Activated gamma-delta T cell (primary cell): Measurements from ENCODE around the gene ARHGEF28.

Source experiments
- DNase-seq: peaks from one replicate; lab custom pipeline; 2025; lab: John Stamatoyannopoulos, UW
- total RNA-seq, 2 donors: gene quantifications; one replicate each; lab custom pipeline; 2026; lab: John Stamatoyannopoulos, UW

ARHGEF28 gene, protein sequence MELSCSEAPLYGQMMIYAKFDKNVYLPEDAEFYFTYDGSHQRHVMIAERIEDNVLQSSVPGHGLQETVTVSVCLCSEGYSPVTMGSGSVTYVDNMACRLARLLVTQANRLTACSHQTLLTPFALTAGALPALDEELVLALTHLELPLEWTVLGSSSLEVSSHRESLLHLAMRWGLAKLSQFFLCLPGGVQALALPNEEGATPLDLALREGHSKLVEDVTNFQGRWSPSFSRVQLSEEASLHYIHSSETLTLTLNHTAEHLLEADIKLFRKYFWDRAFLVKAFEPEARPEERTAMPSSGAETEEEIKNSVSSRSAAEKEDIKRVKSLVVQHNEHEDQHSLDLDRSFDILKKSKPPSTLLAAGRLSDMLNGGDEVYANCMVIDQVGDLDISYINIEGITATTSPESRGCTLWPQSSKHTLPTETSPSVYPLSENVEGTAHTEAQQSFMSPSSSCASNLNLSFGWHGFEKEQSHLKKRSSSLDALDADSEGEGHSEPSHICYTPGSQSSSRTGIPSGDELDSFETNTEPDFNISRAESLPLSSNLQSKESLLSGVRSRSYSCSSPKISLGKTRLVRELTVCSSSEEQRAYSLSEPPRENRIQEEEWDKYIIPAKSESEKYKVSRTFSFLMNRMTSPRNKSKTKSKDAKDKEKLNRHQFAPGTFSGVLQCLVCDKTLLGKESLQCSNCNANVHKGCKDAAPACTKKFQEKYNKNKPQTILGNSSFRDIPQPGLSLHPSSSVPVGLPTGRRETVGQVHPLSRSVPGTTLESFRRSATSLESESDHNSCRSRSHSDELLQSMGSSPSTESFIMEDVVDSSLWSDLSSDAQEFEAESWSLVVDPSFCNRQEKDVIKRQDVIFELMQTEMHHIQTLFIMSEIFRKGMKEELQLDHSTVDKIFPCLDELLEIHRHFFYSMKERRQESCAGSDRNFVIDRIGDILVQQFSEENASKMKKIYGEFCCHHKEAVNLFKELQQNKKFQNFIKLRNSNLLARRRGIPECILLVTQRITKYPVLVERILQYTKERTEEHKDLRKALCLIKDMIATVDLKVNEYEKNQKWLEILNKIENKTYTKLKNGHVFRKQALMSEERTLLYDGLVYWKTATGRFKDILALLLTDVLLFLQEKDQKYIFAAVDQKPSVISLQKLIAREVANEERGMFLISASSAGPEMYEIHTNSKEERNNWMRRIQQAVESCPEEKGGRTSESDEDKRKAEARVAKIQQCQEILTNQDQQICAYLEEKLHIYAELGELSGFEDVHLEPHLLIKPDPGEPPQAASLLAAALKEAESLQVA (N-terminal part only)
- 0.31 to 7.9 reads per million in 2 donors for total RNA-seq

DNA sequence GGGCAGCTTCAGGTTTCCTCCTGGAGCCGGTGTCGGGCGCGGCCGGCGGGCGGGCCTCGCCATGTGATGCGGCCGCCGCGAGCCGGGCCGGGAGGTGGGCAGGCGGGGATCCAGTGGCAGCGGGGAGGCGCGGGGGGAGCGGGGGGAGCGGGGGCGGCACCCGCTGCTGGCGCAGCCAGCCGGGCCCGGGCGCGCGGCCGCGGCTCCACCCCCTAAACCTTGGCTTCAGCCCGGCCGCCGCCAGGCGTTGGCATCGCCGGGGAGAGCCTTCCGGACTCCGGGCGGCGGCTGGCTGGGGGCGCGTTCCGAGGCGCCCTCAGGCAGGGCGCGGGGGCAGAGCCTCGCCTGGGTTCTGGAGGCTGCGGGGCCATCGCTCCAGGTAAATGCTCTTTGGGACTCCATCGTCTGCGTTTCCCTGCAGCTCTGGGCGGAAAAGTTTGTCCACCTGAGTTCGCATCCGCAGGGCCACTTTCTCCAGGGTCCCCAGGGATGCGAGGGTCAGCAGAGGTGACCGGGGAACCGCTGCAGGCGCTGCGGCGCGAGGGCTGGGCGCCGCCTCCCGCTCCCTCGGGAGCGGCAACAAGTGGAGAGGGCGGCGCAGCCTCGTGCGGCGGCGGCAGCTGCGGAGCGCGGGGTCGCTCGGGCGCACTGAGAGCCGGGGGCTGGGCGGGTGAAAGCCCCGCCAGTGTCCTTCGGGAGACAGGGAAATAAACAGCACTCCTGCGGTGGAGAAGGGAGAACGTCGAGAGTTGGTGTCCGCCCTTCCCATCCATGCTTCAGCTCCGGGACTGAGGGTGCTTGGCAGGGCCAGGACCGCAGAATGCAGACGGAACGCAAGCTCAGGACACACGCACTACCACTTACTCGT, at the start of gene ARHGEF28:
TSS of gene ARHGEF28 (plus strand) at position 253 of the 868 bp plus-strand sequence. CDS start 58,656 bp downstream, outside the sequence.
- peak; percentile 14 for DNase-seq

DNA sequence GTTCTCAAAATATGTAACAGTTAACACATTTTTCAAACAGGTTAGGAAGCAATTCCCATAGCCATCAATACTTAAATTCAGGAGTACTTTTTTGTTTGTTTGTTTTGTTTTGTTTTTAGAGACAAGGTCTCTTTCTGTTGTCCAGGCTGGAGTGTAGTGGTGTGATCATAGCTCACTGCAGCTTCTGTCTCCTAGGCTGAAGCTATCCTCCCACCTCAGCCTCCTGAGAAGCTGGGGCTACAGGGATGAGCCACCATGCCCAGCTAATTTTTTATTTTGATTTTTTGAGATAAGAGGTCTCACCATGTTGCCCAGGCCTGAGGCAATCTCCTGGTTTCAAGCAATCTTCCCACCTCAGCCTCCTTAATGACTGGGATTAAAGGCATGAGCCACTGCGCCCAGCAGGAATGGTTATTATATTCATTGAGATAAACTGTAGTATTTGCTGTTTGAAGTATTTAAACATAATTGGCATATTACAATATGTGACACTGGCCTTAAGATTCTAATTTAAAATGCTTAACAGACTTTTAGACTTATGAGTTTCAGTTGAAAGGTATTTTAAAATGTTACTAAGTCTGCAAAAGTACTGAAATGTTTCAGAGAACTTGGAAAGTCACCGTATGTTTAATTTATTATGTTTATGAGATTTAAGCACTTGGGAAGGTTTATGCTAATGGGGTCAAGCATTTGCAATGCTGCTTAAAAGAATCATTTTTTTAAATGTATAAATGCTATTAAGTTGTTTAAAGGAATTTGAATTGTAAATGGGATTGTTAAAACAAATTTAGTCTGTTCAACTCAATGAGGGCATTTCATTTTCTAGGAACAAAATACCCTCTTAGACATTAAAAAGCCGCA, 43.5 kb upstream of the ARHGEF28 start:
- DNase-seq: no peak

DNA sequence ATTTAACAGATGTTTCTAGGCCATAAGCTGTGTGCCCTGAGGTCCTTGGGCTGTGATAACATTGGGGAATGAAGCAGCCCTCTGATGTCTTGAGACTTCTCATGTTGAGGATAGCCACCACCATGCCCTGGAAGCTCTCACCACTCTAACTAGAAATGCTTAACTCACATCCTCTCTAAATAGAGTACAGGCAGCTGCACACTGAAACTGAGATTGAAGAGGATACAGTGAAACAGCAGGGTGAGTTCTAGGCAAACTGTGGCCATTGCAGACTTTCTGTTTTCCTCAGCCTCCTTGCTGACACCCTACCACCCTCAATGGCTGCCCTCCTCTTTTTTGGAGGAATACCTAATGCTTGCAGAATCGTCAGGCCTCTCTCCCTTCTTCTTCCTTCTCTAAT, 38.1 kb upstream of the ARHGEF28 start:
- no peak for DNase-seq

DNA sequence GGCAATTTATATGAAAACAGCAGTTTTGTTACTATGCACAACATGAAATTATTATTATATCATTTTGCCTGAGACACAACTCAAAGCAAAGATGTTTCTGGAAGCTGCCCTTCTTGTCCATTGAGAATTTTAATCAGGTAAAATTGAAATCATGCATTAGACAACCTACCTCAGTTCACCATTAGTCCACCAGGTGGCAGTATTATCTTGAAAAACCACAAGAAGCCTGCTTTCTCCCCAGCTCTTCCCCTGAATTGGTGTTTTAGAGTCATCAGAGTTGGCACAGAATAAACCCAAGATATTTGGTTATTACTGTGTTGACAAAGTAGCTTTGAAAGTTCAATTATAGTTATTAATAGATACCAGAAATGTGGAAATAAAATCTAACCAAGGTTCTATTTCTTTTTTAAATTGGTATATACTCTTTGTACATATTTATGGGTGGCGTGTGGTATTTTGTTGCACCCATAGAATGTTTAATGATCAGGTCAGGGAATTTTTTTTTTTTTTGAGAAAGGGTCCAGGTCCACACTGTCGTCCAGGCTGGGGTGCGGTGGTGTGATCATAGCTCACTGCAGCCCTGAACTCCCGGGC, 34.8 kb upstream of the ARHGEF28 start:
- DNase-seq: no peak

DNA sequence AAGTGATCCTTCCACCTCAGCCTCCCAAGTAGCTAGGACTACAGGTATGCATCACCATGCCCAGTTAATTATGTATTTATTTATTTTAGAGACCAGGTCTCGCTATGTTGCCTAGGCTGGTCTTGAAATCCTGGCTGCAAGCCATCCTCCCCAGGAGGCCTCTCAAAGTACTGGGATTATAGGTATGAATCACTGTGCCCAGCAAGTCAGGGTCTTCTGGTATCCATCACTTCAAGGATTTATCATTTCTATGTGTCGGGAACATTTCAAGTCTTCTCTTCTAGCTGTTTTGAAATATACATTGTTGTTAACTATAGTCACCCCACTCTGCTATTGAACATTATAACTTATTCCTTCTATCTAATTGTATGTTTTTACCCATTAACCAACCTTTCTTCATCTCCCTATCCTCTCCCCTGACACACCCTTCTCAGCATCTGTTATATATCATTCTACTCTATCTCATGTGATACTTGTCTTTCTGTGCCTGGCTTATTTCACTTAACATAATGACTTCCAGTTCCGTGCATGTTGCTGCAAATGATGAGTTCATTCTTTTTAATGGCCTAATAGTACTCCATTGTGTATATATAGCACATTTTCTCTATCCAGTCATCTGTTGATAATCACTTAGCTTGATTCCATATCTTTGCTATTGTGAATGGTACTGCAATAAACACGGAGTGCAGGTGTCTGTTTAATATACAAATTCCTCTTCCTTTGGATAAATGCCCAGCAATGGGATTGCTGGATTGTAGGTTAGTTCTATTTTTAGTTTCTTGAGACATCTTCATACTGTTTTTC, 34.1 kb upstream of the ARHGEF28 start:
- no peak for DNase-seq

GRCh38 chr5:73592551-73592950, 33.4 kb upstream of the ARHGEF28 start:
- no peak for DNase-seq

GRCh38 chr5:73596705-73597328, 29.2 kb upstream of the ARHGEF28 start:
- no peak for DNase-seq

DNA sequence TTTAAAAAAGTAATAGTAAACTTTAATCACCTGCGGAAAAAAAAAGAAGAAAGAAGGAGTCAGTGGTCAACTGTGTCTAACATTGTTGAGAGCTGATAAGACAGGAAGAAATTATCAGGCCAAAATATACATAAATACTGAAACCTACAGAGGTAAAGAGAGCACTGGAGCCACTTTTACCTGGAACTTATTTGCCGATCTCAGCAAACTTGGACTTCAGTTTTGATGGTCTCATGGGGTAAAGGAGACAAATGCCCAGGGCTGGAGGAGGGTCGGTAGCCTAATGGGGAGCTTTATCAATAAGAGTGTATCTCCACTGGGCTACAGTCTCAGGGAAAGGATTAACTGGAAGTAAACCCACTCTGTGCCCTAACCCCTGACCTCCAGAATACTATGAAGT, 26.6 kb upstream of the ARHGEF28 start:
- DNase-seq: no peak

DNA sequence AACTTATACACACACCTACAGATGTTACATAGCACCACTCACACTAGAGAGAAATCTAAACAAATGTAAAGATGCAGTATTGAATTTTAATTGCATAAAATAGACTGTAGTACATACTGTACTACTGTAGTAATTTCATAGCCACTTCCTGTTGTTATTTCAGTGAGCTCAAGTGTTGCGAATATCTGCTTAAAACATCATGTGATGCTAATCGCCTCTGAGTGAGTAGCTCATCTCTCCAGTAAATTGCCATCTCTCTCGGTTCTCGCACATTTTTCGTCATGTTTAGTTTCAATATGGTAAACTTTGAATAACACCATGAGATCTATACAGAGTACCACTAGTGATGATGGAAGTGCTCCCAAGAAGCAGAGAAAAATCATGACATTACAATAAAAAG, 22.0 kb upstream of the ARHGEF28 start:
- no peak for DNase-seq

GRCh38 chr5:73605223-73606087, 20.5 kb upstream of the ARHGEF28 start:
- no peak for DNase-seq

DNA sequence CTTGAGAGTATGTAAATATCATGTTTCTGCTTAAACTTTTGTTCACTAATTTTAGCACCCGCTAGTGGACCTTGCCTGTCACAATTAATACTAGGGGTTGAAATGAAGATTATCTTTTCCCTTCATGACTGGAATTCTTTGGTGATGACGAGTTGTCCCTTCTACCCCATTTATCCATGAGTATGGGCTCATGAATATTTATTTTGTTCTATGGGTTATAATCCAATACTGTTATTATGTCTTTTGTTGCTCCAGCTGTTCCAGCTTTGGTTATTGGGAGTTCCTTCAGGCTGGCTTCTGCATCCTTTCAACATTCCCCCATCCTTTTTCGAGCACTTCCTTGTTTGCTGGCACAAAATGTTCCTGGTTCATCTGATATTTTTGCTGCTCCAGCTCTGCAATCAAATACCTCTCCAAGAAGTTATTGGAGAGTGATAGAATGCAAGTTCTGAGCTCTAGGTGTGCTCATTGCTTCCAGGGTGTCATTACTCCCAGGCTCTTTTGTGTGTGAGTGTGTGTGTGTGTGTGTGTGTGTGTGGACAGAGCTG, 19.7 kb upstream of the ARHGEF28 start:
- no peak for DNase-seq

DNA sequence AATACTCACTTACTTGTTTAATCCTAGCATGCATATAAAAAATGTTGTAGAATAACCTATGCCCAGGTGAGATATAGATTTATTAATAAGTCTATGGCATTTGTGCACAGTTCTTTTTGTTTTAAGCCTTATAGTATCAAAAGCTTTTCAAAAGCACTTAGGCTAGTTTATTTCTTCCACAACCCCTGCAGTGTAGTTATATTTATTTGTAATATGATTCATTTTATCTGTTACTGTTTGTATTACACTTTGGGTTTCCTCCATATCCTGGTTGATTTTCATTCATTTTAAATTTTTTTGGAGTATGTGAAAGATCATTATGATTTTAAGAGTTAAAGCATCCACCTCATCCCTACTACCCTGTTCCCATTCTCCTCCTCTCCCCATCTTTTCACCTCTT, 18.8 kb upstream of the ARHGEF28 start:
- DNase-seq: no peak

DNA sequence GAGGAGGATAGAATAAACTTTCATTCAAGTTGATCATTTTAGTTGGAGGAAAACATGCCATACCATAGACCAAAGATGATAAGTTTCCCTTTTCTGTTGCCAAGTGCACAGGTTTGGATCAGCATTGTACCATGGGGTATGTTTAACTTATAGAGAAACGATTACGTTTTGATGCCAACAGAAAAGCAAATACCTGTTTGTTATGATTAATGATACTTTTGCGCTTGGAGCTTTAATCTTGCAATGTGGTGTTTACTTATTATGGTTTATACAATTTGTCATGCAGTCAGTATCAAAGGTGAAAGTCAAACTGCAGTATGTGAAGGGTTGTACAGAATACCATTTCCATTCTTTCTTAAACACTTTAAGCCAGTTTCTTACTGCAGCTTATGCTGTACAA, 13.2 kb upstream of the ARHGEF28 start:
- DNase-seq: no peak

GRCh38 chr5:73615085-73615484, 10.9 kb upstream of the ARHGEF28 start:
- DNase-seq: no peak

- DNase-seq: no peak
Measured at GRCh38 chr5:73615947-73616346, 10.0 kb upstream of the ARHGEF28 start.

DNA sequence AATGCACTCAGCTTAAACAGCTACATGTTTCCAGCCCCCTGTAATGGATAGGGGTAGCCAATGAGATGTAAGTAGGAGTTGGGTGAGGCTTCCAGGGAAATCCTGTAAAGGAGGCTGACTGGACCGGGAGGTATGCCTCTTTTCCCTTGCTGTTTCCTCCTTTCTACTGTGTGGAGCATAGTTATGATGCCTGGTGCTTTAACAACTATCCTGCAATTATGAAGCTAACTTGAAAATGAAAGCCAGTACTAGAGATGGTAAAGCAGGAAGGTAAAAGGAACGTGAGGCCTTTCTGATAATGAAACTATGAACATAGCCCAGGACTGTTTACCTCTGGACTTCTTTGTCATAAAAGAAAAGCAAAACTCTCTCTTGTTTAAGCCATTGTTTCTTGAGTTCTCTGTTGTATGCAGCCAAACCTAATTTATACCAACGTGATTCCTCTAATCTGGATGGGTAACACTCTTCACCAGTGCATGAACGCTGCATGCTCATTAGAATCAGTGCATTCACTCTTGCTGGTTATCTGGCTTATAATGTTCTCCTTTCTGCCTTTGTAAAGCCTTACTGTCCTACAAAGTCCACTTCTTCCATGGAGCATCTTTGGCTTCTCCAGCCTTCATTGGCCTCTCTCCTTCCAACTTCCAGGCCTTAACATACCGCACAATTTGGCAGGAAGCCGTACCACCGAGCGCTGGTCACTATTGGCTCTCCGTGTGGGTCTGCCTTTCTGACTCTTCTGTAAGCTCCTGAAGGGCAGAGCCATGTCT, 8.3 kb upstream of the ARHGEF28 start:
- no peak for DNase-seq
